Adrenal gland (tissue), 12 donors: ENCODE measurements around the gene ABCC4. TPM values are rescaled to one million over a fixed set of nuclear protein-coding genes. Genes with fewer than 3 reads are reported as not detected.

Experiments used
- DNase-seq, 7 donors: peaks; one replicate each; pipeline ENCODE4 v3.0.0-alpha.2; 2019 to 2020
- H3K27ac ChIP-seq, 5 donors: fragments of 200-600 bp; sonication (generic) in 4 of 5; 1 replicate in 3 of 5; 2 replicates in 2 of 5; pipeline versions ENCODE4 v1.5.1 to v1.8.0; 2016 to 2020; ENCODE audit warnings: mild to moderate bottlenecking in 1 of 5
- H3K27me3 ChIP-seq: fragments of 200-600 bp; 2 replicates; pipeline ENCODE4 v1.8.0; 2021
- H3K36me3 ChIP-seq, 2 donors: fragments of 200-600 bp; replicated peaks in 1 of 2; 1 replicate in 1 of 2; 2 replicates in 1 of 2; pipeline versions ENCODE4 v1.5.1 to v1.8.0; 2018 to 2022
- H3K4me1 ChIP-seq, 2 donors: fragments of 200-600 bp; replicated peaks in 1 of 2; 1 replicate in 1 of 2; 2 replicates in 1 of 2; pipeline versions ENCODE4 v1.5.1 to v1.8.0; 2018 to 2021
- H3K4me3 ChIP-seq, 4 donors: fragments of 200-600 bp; sonication (generic) in 3 of 4; one replicate each; pipeline ENCODE4 v1.5.1; 2016 to 2018
- H3K9me3 ChIP-seq, 3 donors: fragments of 200-600 bp; sonication (generic) in 1 of 3; replicated peaks in 1 of 3; 1 replicate in 2 of 3; 2 replicates in 1 of 3; pipeline versions ENCODE4 v1.5.1 to v1.8.0; 2016 to 2021
- POLR2A ChIP-seq, 2 donors: fragments of 450-650 bp; IDR thresholded peaks; one replicate each; pipeline ENCODE4 v1.6.1; 2017; ENCODE audit warnings: antibody characterized with exemption in 2 of 2, mild to moderate bottlenecking in 2 of 2, moderate library complexity in 1 of 2
- WGBS, 4 donors: extraction: QIAGEN DNeasy Blood & Tissue Kit in 2 of 4; methylation state at CpG; one replicate each; pipeline versions ENCODE4 v1.1.5 to v1.1.7; 2013 to 2017; 5-methylcytosine and 5-hydroxymethylcytosine counted together
- intact Hi-C, 2 donors: fragments of 100-400 bp; cut with DNase I; formaldehyde crosslinking; loops; one replicate each; pipeline versions ENCODE4 v1.14.1 to v1.15.0; 2022 to 2023
- polyA plus RNA-seq, 3 donors: library from polyadenylated mRNA; stranded (reverse); fragments of 200-250 nt in 2 of 3; fragments of 350-450 nt in 1 of 3; fragmentation: Illumina TruSeq in 1 of 3; extraction: RNeasy Lipid Tissue Mini Kit (QIAGEN cat#74804) in 1 of 3; gene quantifications; one replicate each; pipeline ENCODE4 v1.2.3, GENCODE V29; 2013 to 2014
- total RNA-seq, 9 donors: library from RNA; depleted of rRNA in 4 of 9; stranded (reverse); fragments of >200 nt in 4 of 9; fragments of 120-200 nt in 1 of 9; fragmentation: NEBNext Ultra II Directional in 1 of 9; extraction: Animal tissue kit (Norgen Biotek cat#: 25700) in 1 of 9; gene quantifications; one replicate each; pipeline versions ENCODE4 v1.1.0 to v1.2.4, GENCODE V29; 2013 to 2023
- TF ChIP-seq, protein P1 (sequence below), 6 experiments: fragments of 450-650 bp in 4 of 6; fragments of 200-600 bp in 2 of 6; sonication (generic) in 1 of 6; IDR thresholded peaks; 1 replicate in 5 of 6; 2 replicates in 1 of 6; pipeline versions ENCODE4 v1.5.1 to v1.8.0; 2016 to 2021; ENCODE audit warnings: antibody characterized with exemption in 6 of 6, mild to moderate bottlenecking in 2 of 6, moderate library complexity in 1 of 6
- donor health status: healthy with polysubstance abuse.
- donor health status: Bipolar disorder and iron deficiency.
- donor health status: DM: yes; HTN: yes; CAD: no.
- donor health status: DM: no; HTN: no; CAD: no.
- donor health status: DM: no; HTN: no; CAD: no.
- donor health status: DM: yes; HTN: yes; CAD: no.

Gene ABCC4
- total and polyA plus RNA-seq, 12 donors: 0.56 to 6.6 (median 3.4) TPM

DNA sequence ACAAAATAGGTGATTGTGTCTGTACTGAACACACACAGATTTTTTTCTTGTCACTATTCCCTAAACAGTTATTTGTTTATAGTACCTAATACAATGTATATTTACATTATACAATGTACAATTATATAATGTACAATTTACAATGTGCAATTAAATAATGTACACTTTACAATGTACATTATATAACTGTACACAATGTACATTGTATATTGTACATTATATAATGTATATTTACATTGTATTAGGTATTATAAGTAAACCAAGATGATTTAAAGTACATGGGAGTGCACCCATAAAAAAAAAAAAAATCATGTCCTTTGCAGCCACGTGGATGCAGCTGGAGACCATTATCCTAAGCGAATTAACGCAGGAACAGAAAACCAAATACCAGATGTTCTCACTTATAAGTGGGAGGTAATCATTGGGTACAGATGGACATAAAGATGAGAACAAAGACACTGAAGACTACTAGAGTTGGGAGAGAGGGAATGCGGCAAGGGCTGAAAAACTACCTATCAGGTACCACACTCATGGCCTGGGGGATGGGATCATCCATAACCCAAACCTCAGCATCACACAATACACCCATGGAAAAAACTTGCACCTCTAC is 68.1 kb downstream of the ABCC4 start:
- intact Hi-C loops: no loop called here

DNA sequence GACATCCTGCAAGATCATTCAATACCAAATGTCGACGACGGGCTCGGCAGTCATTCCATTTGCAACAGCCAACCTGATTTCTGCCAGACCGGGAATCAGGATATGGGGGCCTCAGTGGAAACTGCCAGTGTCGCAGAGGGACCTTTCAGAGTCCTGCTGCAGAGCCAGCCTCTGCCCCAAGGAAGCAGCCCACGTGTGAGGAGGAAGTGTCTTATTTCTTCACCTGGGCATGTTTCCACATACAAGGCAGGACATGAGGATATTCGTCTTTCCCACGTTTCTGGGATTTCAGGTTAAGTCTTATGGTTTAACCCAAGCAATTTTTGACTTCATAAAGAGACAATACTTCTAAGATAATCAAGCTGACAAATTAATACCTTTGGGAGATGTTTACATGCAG is 69.9 kb downstream of the ABCC4 start:
- DNase-seq: no peak
- WGBS, 4 donors: 77 to 86% (median 82%) methylated on average over 9 of the region's 9 CpGs
- no peaks in the 10 kb centered on the region for H3K36me3 ChIP-seq
- no peak overlapping the region for H3K27ac ChIP-seq
- no peaks in the 10 kb centered on the region for H3K4me1 ChIP-seq
- TF ChIP-seq, protein P1, sequence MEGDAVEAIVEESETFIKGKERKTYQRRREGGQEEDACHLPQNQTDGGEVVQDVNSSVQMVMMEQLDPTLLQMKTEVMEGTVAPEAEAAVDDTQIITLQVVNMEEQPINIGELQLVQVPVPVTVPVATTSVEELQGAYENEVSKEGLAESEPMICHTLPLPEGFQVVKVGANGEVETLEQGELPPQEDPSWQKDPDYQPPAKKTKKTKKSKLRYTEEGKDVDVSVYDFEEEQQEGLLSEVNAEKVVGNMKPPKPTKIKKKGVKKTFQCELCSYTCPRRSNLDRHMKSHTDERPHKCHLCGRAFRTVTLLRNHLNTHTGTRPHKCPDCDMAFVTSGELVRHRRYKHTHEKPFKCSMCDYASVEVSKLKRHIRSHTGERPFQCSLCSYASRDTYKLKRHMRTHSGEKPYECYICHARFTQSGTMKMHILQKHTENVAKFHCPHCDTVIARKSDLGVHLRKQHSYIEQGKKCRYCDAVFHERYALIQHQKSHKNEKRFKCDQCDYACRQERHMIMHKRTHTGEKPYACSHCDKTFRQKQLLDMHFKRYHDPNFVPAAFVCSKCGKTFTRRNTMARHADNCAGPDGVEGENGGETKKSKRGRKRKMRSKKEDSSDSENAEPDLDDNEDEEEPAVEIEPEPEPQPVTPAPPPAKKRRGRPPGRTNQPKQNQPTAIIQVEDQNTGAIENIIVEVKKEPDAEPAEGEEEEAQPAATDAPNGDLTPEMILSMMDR (IDR thresholded peaks at IDR 0.05): no peak
- no peak for TF ChIP-seq POLR2A (IDR thresholded peaks at IDR 0.05)
- H3K27me3 ChIP-seq: no peaks in the 10 kb centered on the region
- no peak overlapping the region for H3K4me3 ChIP-seq
- H3K9me3 ChIP-seq: no peaks in the 10 kb centered on the region
- intact Hi-C loops: no loop called here

More for the DNA sequence above, 68.1 kb downstream of the ABCC4 start:
- no peak overlapping the region for H3K27ac ChIP-seq
- no peaks in the 10 kb centered on the region for H3K4me1 ChIP-seq
- no peaks in the 10 kb centered on the region for H3K27me3 ChIP-seq
- 89 to 94% (median 92%) methylated on average over 4 of the region's 4 CpGs for WGBS, 4 donors
- TF ChIP-seq, protein P1 (IDR thresholded peaks at IDR 0.05): no peak
- no peak for TF ChIP-seq POLR2A (IDR thresholded peaks at IDR 0.05)
- no peaks in the 10 kb centered on the region for H3K9me3 ChIP-seq
- no peaks in the 10 kb centered on the region for H3K36me3 ChIP-seq
- no peak for DNase-seq
- H3K4me3 ChIP-seq: no peak overlapping the region

- no peak for DNase-seq
- no peaks in the 10 kb centered on the region for H3K36me3 ChIP-seq
- H3K4me3 ChIP-seq: no peak overlapping the region
- 67 to 95% (median 69%) methylated on average over 3 of the region's 3 CpGs for WGBS, 4 donors
- H3K4me1 ChIP-seq: no peaks in the 10 kb centered on the region
- no peak overlapping the region for H3K27ac ChIP-seq
- intact Hi-C loops: no loop called here
- no peak for TF ChIP-seq POLR2A (IDR thresholded peaks at IDR 0.05)
- TF ChIP-seq, protein P1 (IDR thresholded peaks at IDR 0.05): no peak
- no peaks in the 10 kb centered on the region for H3K9me3 ChIP-seq
- H3K27me3 ChIP-seq: no peaks in the 10 kb centered on the region
Measured at GRCh38 chr13:95229855-95230254, 71.4 kb downstream of the ABCC4 start.

- Histone ChIP-seq H3K4me3 (no peak overlapping the region), H3K27ac (no peak overlapping the region), H3K36me3 (no peaks in the 10 kb centered on the region), H3K4me1 (no peaks in the 10 kb centered on the region), H3K9me3 (no peaks in the 10 kb centered on the region), H3K27me3 (no peaks in the 10 kb centered on the region)
- WGBS, 4 donors: 69 to 85% (median 72%) methylated on average over 5 of the region's 5 CpGs
- TF ChIP-seq, protein P1 (IDR thresholded peaks at IDR 0.05): no peak
- intact Hi-C loops: no loop called here
- DNase-seq: no peak
Measured at GRCh38 chr13:95228130-95228529, 73.1 kb downstream of the ABCC4 start.
